ENCODE data around the gene MGMT. TPM values are rescaled to one million over a fixed set of nuclear protein-coding genes. Genes with fewer than 3 reads are reported as not detected.

Gene MGMT
- total and polyA plus RNA-seq, 2 of the 4 experiments (the other 2 are of a cell fraction) = 11.5 to 17.8 TPM

DNA sequence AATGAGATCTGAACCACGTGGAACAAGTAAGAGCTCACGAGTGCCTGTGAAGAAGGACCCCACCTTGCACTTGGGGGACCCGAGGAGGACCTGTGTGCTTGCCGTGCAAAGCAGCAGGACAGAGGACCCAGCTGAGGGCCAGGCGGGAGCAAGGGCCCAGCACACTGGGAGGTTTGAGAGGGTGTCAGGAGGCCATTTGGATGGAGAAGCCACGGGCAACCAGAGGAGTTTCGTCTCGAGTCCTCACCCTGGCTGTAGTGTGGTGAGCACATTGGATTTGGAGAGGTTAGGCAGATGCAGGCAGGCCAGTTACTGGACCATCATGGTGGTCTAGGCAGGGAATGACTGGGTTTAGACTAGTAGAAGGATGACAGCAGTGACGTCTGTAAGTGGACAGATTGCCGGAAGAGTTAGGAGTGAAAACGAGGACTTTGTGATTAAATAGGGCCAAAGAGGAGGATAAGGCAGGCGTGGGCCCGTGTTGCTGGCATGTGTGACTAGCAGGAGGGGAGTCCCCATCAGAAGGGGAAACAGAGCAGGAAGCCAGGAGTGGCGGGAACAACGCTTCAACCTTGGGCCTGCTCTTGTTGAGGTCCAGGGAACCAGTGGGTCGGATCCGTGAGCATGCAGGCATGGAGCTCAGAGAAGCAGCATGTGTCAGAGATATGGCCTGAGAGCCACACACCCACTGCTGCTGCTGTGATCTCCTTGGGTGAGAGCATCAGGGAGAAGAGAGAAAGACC lies 208.2 kb downstream of the MGMT start:
- Histone ChIP-seq H3K4ac (ENCODE audit: low read depth, low read length) (no peak overlapping the region), H3K4me2 (ENCODE audit: low read depth, low read length) (no peak overlapping the region), H3K27ac (ENCODE audit: insufficient read depth, low read length) (no peak overlapping the region), H2AK9ac (replicated peaks; ENCODE audit: low read depth, low read length, poor library complexity) (no peak overlapping the region), H2BK5ac (ENCODE audit: low read depth, low read length, poor library complexity, severe bottlenecking) (no peak overlapping the region), H2BK15ac (ENCODE audit: low read depth, low read length) (no peak overlapping the region), H3K18ac (ENCODE audit: low read depth, low read length) (no peak overlapping the region), H3K14ac (replicated peaks; ENCODE audit: low read depth, low read length) (no peak overlapping the region), H3K4me1 (ENCODE audit: control insufficient read depth, insufficient read depth, low read length) (no peaks in the 10 kb centered on the region), H4K8ac (ENCODE audit: low read depth in 2 of 2, low read length in 2 of 2) (no peak overlapping the region), H2BK20ac (ENCODE audit: low read depth, low read length) (no peak overlapping the region), H3K27me3 (ENCODE audit: control insufficient read depth, insufficient read depth, low read length) (no peaks in the 10 kb centered on the region), H3K36me3 (ENCODE audit: control insufficient read depth, insufficient read depth, low read length) (no peaks in the 10 kb centered on the region), H4K5ac (ENCODE audit: low read depth, low read length) (no peak overlapping the region), H3K9ac (ENCODE audit: low read depth, low read length) (no peak overlapping the region), H3K4me3 (ENCODE audit: insufficient read depth, low read depth, low read length) (no peak overlapping the region), H2AK5ac (ENCODE audit: low read depth, low read length) (no peak overlapping the region), H3K9me3 (ENCODE audit: control insufficient read depth, insufficient read depth, low read length) (no peaks in the 10 kb centered on the region; the same call in 1 of the 2 replicates), H2BK120ac (ENCODE audit: low read depth, low read length) (no peak overlapping the region), H4K91ac (ENCODE audit: insufficient read depth, low read depth, low read length) (no peak overlapping the region), H2AFZ (replicated peaks; ENCODE audit: low read length, poor library complexity) (no peak overlapping the region), H3K79me1 (ENCODE audit: low read depth in 1 of 2, low read length in 2 of 2) (no peaks in the 10 kb centered on the region), H4K20me1 (ENCODE audit: insufficient read depth, low read length) (no peaks in the 10 kb centered on the region), H3K9me1 (ENCODE audit: insufficient read depth, low read length) (no peaks in the 10 kb centered on the region), H3K23ac (ENCODE audit: low read depth, low read length) (no peak overlapping the region), H3K56ac (ENCODE audit: extremely low read depth, insufficient read depth, low read length) (no peak overlapping the region)
- in situ Hi-C loops (cut with MboI; ENCODE audit: low sequenced_read_pairs) (no loop called here), dilution Hi-C loops (cut with HindIII; ENCODE audit: low sequenced_read_pairs, unreplicated experiment) (no loop called here), intact Hi-C loops (cut with micrococcal nuclease) (no loop called here)
- BruUV-seq (replicated peaks) = no TSS peak
- POLR2A ChIA-PET (ENCODE audit: unreplicated experiment) = no interaction called here
- CTCF ChIA-PET = no interaction called here
- 89% methylated on average over 9 of the region's 17 CpGs; no CpG with 5 or more reads in 1 of the 2 experiments for WGBS, 2 experiments (ENCODE audit: extremely low coverage in 2 of 2, insufficient read length in 1 of 2)
- DNase-seq = no peak
- ATAC-seq (ENCODE audit: low read depth) = no peak
- TF ChIP-seq FOS (IDR thresholded peaks at IDR 0.05; ENCODE audit: low read depth, low read length) (no peak), MAZ (IDR thresholded peaks at IDR 0.05; ENCODE audit: borderline replicate concordance, low read depth, low read length) (no peak), RCOR1 (IDR thresholded peaks at IDR 0.05; ENCODE audit: insufficient replicate concordance, low read length) (no peak), BHLHE40 (IDR thresholded peaks at IDR 0.05; ENCODE audit: low read depth, low read length) (no peak), MAFK (IDR thresholded peaks at IDR 0.05; ENCODE audit: low read depth, low read length) (no peak), CHD1 (IDR thresholded peaks at IDR 0.05; ENCODE audit: low read depth, low read length) (no peak), RFX5 (IDR thresholded peaks at IDR 0.05; ENCODE audit: low read depth, low read length) (no peak), RAD21 (IDR thresholded peaks at IDR 0.05; ENCODE audit: low read length) (no peak)
- TF ChIP-seq, protein P1, sequence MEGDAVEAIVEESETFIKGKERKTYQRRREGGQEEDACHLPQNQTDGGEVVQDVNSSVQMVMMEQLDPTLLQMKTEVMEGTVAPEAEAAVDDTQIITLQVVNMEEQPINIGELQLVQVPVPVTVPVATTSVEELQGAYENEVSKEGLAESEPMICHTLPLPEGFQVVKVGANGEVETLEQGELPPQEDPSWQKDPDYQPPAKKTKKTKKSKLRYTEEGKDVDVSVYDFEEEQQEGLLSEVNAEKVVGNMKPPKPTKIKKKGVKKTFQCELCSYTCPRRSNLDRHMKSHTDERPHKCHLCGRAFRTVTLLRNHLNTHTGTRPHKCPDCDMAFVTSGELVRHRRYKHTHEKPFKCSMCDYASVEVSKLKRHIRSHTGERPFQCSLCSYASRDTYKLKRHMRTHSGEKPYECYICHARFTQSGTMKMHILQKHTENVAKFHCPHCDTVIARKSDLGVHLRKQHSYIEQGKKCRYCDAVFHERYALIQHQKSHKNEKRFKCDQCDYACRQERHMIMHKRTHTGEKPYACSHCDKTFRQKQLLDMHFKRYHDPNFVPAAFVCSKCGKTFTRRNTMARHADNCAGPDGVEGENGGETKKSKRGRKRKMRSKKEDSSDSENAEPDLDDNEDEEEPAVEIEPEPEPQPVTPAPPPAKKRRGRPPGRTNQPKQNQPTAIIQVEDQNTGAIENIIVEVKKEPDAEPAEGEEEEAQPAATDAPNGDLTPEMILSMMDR (conservative IDR thresholded peaks at IDR 0.05; ENCODE audit: low read depth, low read length) = no peak

Measured in IMR-90 (cell line).